ENCODE data around the gene ITGA2B. TPM values are rescaled to one million over a fixed set of nuclear protein-coding genes. Genes with fewer than 3 reads are reported as not detected.

The ITGA2B gene
- total RNA-seq, 2 donors from 2014 or later = 0.33 to 1.8 TPM

DNA sequence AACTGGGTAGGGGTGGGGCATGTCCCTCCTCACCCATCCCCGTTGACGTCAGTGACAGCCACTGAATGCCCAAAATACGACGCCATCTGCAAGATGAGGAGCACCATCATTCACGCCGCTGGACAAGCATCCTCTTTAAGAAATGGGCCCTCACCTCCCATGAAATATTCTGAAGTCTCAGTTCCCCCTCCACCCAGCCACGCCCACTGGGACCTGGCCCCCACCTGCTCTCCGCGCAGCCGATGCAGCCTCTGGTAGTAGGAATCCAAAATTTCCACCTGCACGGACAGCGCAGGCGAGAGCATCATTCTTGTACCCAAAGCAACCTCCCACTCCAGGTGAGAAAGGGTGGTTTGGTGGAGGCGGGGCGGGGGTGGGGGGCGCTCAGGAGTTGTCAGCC, 5.6 kb downstream of the ITGA2B start:
- DNase-seq = no peak

DNA sequence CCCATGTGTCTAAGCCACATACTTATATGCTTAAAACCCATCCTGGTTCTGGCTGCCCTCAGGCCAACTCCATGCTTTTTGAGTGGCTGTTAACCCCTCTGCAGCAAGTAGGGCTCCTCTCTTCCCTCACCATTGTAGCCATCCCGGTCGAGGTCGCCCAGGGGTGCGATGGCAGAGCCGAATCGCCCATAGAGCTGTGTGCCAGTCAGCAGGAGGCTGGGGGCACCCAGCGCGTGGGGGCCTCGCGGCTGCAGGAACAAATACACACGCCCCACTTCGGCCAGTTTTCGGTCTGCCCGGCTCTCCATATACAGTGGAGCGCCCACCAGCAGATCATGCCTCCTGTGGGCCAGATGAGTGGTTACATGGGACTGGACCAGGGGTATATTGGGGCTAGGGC, 6.1 kb downstream of the ITGA2B start:
- no peaks in the 10 kb centered on the region for H3K36me3 ChIP-seq (replicated peaks in 1 of 2; ENCODE audit: insufficient read depth in 1 of 2, low read depth in 2 of 2)
- intact Hi-C loops (cut with DNase I) = no loop called here
- no peak overlapping the region for H3K4me3 ChIP-seq
- no peaks in the 10 kb centered on the region for H3K27me3 ChIP-seq
- H3K27ac ChIP-seq = no peak overlapping the region
- ATAC-seq (no peak), DNase-seq (no peak)
- no peak for TF ChIP-seq POLR2A (IDR thresholded peaks at IDR 0.05)
- TF ChIP-seq, protein P1, sequence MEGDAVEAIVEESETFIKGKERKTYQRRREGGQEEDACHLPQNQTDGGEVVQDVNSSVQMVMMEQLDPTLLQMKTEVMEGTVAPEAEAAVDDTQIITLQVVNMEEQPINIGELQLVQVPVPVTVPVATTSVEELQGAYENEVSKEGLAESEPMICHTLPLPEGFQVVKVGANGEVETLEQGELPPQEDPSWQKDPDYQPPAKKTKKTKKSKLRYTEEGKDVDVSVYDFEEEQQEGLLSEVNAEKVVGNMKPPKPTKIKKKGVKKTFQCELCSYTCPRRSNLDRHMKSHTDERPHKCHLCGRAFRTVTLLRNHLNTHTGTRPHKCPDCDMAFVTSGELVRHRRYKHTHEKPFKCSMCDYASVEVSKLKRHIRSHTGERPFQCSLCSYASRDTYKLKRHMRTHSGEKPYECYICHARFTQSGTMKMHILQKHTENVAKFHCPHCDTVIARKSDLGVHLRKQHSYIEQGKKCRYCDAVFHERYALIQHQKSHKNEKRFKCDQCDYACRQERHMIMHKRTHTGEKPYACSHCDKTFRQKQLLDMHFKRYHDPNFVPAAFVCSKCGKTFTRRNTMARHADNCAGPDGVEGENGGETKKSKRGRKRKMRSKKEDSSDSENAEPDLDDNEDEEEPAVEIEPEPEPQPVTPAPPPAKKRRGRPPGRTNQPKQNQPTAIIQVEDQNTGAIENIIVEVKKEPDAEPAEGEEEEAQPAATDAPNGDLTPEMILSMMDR (IDR thresholded peaks at IDR 0.05) = no peak
- 92 to 96% methylated on average over 11 to 15 of the region's 15 CpGs for WGBS, 2 donors
- H3K9me3 ChIP-seq = no peaks in the 10 kb centered on the region
- H3K4me1 ChIP-seq = peaks cover 17% of the 10 kb centered on the region

More for the DNA sequence above, 5.6 kb downstream of the ITGA2B start:
- no peak overlapping the region for H3K27ac ChIP-seq
- no peaks in the 10 kb centered on the region for H3K27me3 ChIP-seq
- no peak for ATAC-seq
- intact Hi-C loops (cut with DNase I) = no loop called here
- no peaks in the 10 kb centered on the region for H3K9me3 ChIP-seq
- H3K4me3 ChIP-seq = no peak overlapping the region
- 62 to 87% methylated on average over 8 to 16 of the region's 16 CpGs for WGBS, 2 donors
- TF ChIP-seq, protein P1 (IDR thresholded peaks at IDR 0.05) = no peak
- TF ChIP-seq POLR2A (IDR thresholded peaks at IDR 0.05) = no peak
- no peaks in the 10 kb centered on the region for H3K36me3 ChIP-seq (replicated peaks in 1 of 2; ENCODE audit: insufficient read depth in 1 of 2, low read depth in 2 of 2)
- peaks cover 17% of the 10 kb centered on the region for H3K4me1 ChIP-seq

DNA sequence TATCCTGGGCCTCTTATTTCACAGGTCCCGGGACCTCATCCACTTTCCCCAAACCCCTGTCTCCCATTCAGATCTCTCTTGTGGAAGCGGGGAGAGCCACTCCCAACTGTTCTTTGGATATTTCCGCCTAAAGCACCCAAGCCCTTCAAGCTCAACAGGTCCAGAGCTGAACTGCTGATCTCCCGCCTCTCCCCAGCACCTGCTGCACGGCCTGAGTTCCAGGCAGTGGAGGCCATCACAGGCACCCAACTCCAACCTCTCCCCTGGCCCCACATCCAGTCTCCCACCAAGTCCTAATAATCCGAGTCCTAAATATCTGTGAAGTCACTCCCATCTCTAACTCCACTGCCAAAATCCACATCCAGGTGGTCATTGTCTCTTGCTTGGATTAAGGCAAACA, 6.5 kb downstream of the ITGA2B start:
- no peaks in the 10 kb centered on the region for H3K27me3 ChIP-seq
- WGBS, 2 donors = 81 to 84% methylated on average over 6 of the region's 6 CpGs

DNA sequence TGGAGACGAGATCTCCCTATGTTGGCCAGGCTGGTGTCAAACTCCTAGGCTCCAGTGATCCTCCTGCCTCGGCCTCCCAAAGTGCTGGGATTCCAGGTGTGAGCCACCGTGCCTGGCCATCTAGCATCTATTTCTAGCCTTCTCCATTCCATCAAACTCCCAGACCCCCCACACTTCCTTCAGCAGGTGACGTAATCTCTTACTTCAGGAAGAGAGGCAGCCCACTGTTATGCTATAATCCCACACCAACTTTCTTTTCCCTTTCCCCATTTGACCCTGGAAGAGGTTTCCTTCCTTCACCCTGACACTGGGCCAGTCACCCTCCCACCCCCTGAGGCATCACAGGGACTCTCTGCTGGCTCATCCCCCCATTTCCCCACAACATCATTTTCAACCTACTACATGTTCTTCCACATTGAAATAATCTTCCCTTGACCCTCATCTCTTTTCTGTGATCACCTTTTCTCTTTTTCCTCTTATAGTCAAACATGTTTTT, 7.6 kb downstream of the ITGA2B start:
- intact Hi-C loops (cut with DNase I) = no loop called here
- H3K27ac ChIP-seq = no peak overlapping the region
- TF ChIP-seq POLR2A (IDR thresholded peaks at IDR 0.05) = no peak
- TF ChIP-seq, protein P1 (IDR thresholded peaks at IDR 0.05) = no peak
- H3K4me1 ChIP-seq = peaks cover 17% of the 10 kb centered on the region
- no peaks in the 10 kb centered on the region for H3K36me3 ChIP-seq (replicated peaks in 1 of 2; ENCODE audit: insufficient read depth in 1 of 2, low read depth in 2 of 2)
- no peaks in the 10 kb centered on the region for H3K27me3 ChIP-seq
- 65 to 74% methylated on average over 4 of the region's 4 CpGs for WGBS, 2 donors
- ATAC-seq (no peak), DNase-seq (no peak)
- no peaks in the 10 kb centered on the region for H3K9me3 ChIP-seq
- H3K4me3 ChIP-seq = no peak overlapping the region

More for the DNA sequence above, 6.5 kb downstream of the ITGA2B start:
- Histone ChIP-seq H3K4me1 (peaks cover 17% of the 10 kb centered on the region), H3K36me3 (replicated peaks in 1 of 2; ENCODE audit: insufficient read depth in 1 of 2, low read depth in 2 of 2) (no peaks in the 10 kb centered on the region), H3K4me3 (no peak overlapping the region), H3K27ac (no peak overlapping the region), H3K9me3 (no peaks in the 10 kb centered on the region)
- no peak for ATAC-seq
- no peak for DNase-seq
- intact Hi-C loops (cut with DNase I) = no loop called here
- no peak for TF ChIP-seq POLR2A (IDR thresholded peaks at IDR 0.05)
- TF ChIP-seq, protein P1 (IDR thresholded peaks at IDR 0.05) = no peak

DNA sequence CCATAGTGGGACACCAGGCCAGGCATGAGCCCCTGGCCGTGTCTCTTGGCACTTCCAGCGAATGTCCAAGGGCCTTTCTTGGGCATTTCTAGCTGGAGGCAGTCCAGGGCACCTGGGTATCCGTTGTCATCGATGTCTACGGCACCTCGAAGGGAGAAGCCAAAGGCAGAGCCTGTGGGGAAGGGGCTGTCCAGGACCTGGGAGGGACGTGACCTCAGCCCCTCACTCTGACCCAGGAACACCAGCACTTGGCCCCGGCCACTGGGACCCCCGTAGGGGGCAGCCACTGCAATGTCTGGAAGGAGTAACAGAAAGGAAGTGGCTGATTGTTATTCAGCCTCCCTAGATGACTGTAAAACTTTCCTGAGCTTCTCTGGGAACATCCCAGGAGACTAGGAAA, 8.7 kb downstream of the ITGA2B start:
- H3K27ac ChIP-seq = no peak overlapping the region
- DNase-seq (no peak), ATAC-seq (no peak)
- H3K9me3 ChIP-seq = no peaks in the 10 kb centered on the region
- WGBS, 2 donors = 42 to 59% methylated on average over 5 to 9 of the region's 9 CpGs
- peaks cover 14% of the 10 kb centered on the region for H3K4me1 ChIP-seq
- no peak overlapping the region for H3K4me3 ChIP-seq
- intact Hi-C loops (cut with DNase I) = no loop called here
- H3K27me3 ChIP-seq = no peaks in the 10 kb centered on the region
- TF ChIP-seq, protein P1 (IDR thresholded peaks at IDR 0.05) = no peak
- TF ChIP-seq POLR2A (IDR thresholded peaks at IDR 0.05) = no peak
- H3K36me3 ChIP-seq (replicated peaks in 1 of 2; ENCODE audit: insufficient read depth in 1 of 2, low read depth in 2 of 2) = no peaks in the 10 kb centered on the region
